ENCODE results near the gene NDUFS7. TPM values are rescaled to one million over a fixed set of nuclear protein-coding genes. Genes with fewer than 3 reads are reported as not detected.

Gene NDUFS7
- total RNA-seq, 1 experiment from 2014 or later, result 83.9 TPM

DNA sequence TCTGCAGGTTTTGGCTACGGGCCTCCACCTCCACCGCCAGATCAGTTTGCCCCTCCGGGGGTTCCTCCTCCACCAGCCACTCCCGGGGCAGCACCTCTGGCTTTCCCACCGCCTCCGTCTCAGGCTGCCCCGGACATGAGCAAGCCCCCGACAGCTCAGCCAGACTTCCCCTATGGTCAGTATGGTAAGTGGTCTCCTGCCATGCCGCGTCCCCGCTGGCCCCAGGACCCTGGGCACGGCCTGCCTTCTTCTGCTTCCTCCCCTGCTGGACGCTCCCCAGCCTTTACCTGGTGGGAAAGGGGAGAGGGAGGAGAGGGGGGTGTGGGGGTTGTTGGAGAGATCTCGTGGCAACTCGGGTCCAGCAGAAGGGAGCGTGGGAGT lies 48.8 kb downstream of the NDUFS7 start:
- no peak overlapping the region for H3K23ac ChIP-seq (ENCODE audit: insufficient read length, low read depth, low read length)
- Mint-ChIP-seq H3K27me3 (ENCODE audit: low read depth) (no peaks in the 10 kb centered on the region), H3K36me3 (ENCODE audit: insufficient read depth in 1 of 3, low read depth in 3 of 3) (peaks cover 16 to 60% (median 45%) of the 10 kb centered on the region in 3 experiments; a peak in 6 of 7 replicates), H3K9me3 (no peaks in the 10 kb centered on the region), H3K4me1 (no peaks in the 10 kb centered on the region; a peak in 2 of 4 replicates), H3K4me3 (no peak overlapping the region), H3K27ac (peak overlapping the region in 1 of 3 experiments; percentile 70; a peak in 1 of 7 replicates)
- DNase-seq, result no peak
- no peak overlapping the region for H3K9ac ChIP-seq (ENCODE audit: extremely low read depth, insufficient read length, low read length)
- H3K14ac ChIP-seq (ENCODE audit: insufficient read depth, low read length), result no peak overlapping the region
- no peaks in the 10 kb centered on the region for H4K20me1 ChIP-seq (ENCODE audit: control insufficient read depth, insufficient read depth, insufficient read length)
- H3K27ac ChIP-seq (ENCODE audit: insufficient read length, low read depth, low read length), result no peak overlapping the region
- no peaks in the 10 kb centered on the region for H3K23me2 ChIP-seq (ENCODE audit: insufficient read length, low read depth, low read length, poor library complexity, severe bottlenecking)
- no peak overlapping the region for H2AK5ac ChIP-seq (ENCODE audit: insufficient read length, low read length)
- H2BK12ac ChIP-seq (ENCODE audit: insufficient read length, low read depth, low read length), result no peak overlapping the region
- no peak overlapping the region for H2BK15ac ChIP-seq (ENCODE audit: low read depth, low read length)
- H4K91ac ChIP-seq (ENCODE audit: insufficient read length, low read depth, low read length), result no peak overlapping the region
- H3K27me3 ChIP-seq (ENCODE audit: insufficient read depth, low read length), result no peaks in the 10 kb centered on the region
- no CpG with 5 or more reads among the region's 16 CpGs for WGBS (ENCODE audit: extremely low coverage, insufficient read length, low lambda C conversion rate)
- H2BK120ac ChIP-seq (ENCODE audit: low read depth, low read length, poor library complexity, severe bottlenecking), result no peak overlapping the region
- H4K8ac ChIP-seq (replicated peaks; ENCODE audit: insufficient read length, low read depth, low read length), result no peak overlapping the region
- H3T11ph ChIP-seq (ENCODE audit: low read length), result no peak overlapping the region
- H3K9me3 ChIP-seq (ENCODE audit: control insufficient read depth, low read depth, low read length), result no peaks in the 10 kb centered on the region
- no peak overlapping the region for H3K4me2 ChIP-seq (ENCODE audit: insufficient read depth, insufficient read length, low read length)
- no peak overlapping the region for H4K5ac ChIP-seq (ENCODE audit: insufficient read length, low read depth, low read length)
- no peak overlapping the region for H3K4ac ChIP-seq (ENCODE audit: low read depth, low read length)
- no peak for TF ChIP-seq CTCF (conservative IDR thresholded peaks at IDR 0.05)
- no peak overlapping the region for H3K18ac ChIP-seq (ENCODE audit: insufficient read length, low read depth, low read length)
- H2BK5ac ChIP-seq (ENCODE audit: insufficient read length, low read length), result no peak overlapping the region
- H2BK20ac ChIP-seq (ENCODE audit: low read depth, low read length, poor library complexity, severe bottlenecking), result no peak overlapping the region
- no peaks in the 10 kb centered on the region for H3K4me1 ChIP-seq (ENCODE audit: insufficient read depth, low read length)
- H2AFZ ChIP-seq (ENCODE audit: low read length), result no peak overlapping the region
- no peak overlapping the region for H3K56ac ChIP-seq (ENCODE audit: insufficient read length, low read depth, low read length)
- H3K79me2 ChIP-seq (ENCODE audit: insufficient read depth, low read length), result no peaks in the 10 kb centered on the region
- no peaks in the 10 kb centered on the region for H3K79me1 ChIP-seq (ENCODE audit: insufficient read depth, low read depth, low read length, poor library complexity, severe bottlenecking)
